NOMO-1 treated with DMSO at 0.1 percent for 48 hours (cell line): Measurements from ENCODE around the gene FAM72D.
A peak's percentile ranks its signal among the peaks of the same experiment; 100 is the strongest.
"Not testable (repeated sequence)": the region's sequence is repeated elsewhere in the genome, so short reads cannot be mapped to it uniquely, and the experiment has no call there.

Source experiments
- DNase-seq: peaks from one replicate; lab custom pipeline; 2025; ENCODE audit not compliant: unreplicated experiment; lab: John Stamatoyannopoulos, UW

Gene FAM72D

DNA sequence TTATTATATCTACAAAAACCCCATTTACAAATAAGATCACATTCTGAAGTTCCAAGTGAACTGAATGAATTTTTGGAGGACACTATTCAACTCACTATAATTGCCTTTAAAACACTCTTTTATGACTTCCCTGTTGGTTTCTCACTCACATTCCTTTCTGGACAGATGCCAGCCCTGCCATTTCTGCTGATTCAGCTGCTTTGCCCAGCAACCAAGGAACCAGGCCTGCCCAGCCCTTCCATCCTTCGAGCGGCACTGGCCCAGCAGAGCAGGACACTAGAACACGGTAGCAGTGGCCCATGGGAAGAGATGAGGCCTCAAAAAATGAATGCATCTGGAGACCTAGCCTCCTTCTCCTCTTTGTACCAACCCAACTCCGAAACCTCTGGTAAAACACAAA lies 50.5 kb downstream of the FAM72D start:
- DNase-seq, result not testable (repeated sequence)

DNA sequence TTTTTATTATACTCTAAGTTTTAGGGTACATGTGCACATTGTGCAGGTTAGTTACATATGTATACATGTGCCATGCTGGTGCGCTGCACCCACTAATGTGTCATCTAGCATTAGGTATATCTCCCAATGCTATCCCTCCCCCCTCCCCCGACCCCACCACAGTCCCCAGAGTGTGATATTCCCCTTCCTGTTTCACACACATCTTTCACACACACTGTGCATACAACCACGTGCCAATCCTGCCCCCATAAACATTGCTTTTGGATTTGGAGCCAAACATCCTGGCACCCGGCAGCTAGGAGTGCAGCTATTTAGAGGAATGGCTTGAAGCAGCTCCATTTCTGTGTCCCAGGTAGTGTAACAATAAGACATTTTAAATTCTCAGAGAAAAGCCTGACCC lies 51.4 kb downstream of the FAM72D start:
- not testable (repeated sequence) for DNase-seq

GRCh38 chr1:145155421-145155820 lies 59.6 kb downstream of the FAM72D start:
- DNase-seq, result not testable (repeated sequence)

DNA sequence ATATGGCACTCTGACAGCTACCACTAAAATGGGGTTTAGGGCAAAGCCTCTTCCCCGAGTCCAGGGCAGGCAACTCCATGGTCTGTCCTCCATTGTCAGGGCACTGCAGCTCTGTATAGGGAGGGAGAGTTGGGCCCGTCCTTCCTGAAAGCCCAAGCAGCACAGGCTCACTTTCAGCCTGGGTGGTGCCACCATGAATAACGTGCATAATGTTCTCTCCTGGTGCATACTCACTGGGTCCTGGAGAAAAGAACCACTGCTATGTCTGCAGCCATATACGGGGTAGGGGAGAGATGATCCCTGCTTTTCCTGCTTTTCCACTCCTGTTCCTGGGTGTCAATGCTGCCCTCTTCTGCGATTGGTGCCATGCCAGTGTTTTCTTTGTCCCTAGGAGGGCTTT lies 60.1 kb downstream of the FAM72D start:
- not testable (repeated sequence) for DNase-seq

GRCh38 chr1:145156891-145157610 lies 61.3 kb downstream of the FAM72D start:
- DNase-seq, result peak; percentile 41

- DNase-seq, result not testable (repeated sequence)
These were observed 61.9 kb downstream of the FAM72D start for GRCh38 chr1:145157715-145158114.

DNA sequence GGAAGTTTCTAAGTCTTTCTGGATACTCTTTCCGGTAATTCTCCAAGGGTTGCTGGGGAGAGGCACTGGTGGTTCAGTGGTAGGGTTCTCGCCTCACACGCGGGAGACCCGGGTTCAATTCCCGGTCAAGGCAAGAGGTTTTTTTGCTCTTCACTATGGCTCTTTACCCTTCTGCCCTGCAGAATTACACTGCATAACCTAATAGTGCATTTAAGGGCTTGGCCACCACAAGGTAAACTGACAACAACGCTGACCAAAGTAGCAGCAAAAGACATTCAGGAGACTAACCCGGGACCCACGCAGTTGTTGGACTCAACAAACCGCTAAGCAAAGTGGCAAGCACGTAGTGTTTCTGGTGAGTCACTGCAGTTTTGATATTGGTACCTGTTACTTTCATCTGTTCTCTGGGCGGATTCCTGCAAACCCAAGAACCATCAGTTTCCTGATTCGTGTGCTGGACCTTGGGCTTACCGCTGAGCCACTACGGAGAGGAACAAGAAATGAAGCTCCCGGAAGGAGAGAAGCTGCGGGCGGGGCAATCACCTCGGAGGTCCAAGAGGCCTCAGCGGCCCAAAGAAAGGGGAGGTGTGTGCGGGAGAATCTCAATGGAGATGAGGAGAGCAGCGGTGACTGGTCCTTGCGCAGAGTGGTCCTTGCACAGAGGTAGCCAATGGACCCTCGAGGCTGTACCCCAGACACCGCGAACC lies 65.4 kb downstream of the FAM72D start:
- DNase-seq, result not testable (repeated sequence)
